WTC11 (cell line): Measurements from ENCODE around the gene SLC9B1. TPM values are rescaled to one million over a fixed set of nuclear protein-coding genes. Genes with fewer than 3 reads are reported as not detected.

Source experiments
- ATAC-seq: fragments of 200-7000 bp; cut with Tn5 transposase; 2 replicates; pipeline ENCODE4 v1.10.0; 2021; ENCODE audit warnings: mild to moderate bottlenecking, moderate library complexity
- CTCF ChIA-PET: fragments of 300-600 bp; sonication (Branson Sonifier 250); formaldehyde crosslinking; loops from one replicate; lab custom pipeline; 2021; ENCODE audit warnings: antibody characterized with exemption; lab: Charles Lee
- POLR2A ChIA-PET: fragments of 350-600 bp; sonication (Branson Sonifier 250); formaldehyde crosslinking; loops from one replicate; lab custom pipeline; 2021; ENCODE audit warnings: antibody characterized with exemption; lab: Charles Lee
- DNase-seq: peaks from one replicate; pipeline ENCODE4 v3.0.0; 2021; ENCODE audit warnings: low spot score
- H3K27ac Mint-ChIP-seq: 2 replicates; pipeline ENCODE4 v1.8.0; 2021; ENCODE audit warnings: mixed read lengths
- H3K27me3 Mint-ChIP-seq: 2 replicates; pipeline ENCODE4 v1.8.0; 2021; ENCODE audit warnings: low read depth, mild to moderate bottlenecking, moderate library complexity, mixed read lengths
- H3K36me3 Mint-ChIP-seq: 2 replicates; pipeline ENCODE4 v1.8.0; 2021; ENCODE audit warnings: mixed read lengths
- H3K4me1 Mint-ChIP-seq: 2 replicates; pipeline ENCODE4 v1.8.0; 2022; ENCODE audit warnings: mixed read lengths
- H3K4me3 Mint-ChIP-seq: 2 replicates; pipeline ENCODE4 v1.8.0; 2021; ENCODE audit warnings: mild to moderate bottlenecking, moderate library complexity, mixed read lengths
- H3K9me3 Mint-ChIP-seq: 2 replicates; pipeline ENCODE4 v1.8.0; 2021; ENCODE audit warnings: mixed read lengths
- AFF4 ChIP-seq: sonication (generic); formaldehyde crosslinking; IDR thresholded peaks from 2 replicates; pipeline ENCODE4 v1.8.1; 2023; ENCODE audit warnings: mild to moderate bottlenecking, missing genetic modification reagents, borderline replicate concordance
- CTCF ChIP-seq: fragments of 200-600 bp; IDR thresholded peaks from 2 replicates; pipeline ENCODE4 v1.8.0; 2022; ENCODE audit warnings: antibody characterized with exemption
- FOXK1 ChIP-seq: sonication (generic); formaldehyde crosslinking; IDR thresholded peaks from 2 replicates; pipeline ENCODE4 v1.8.0; 2022; ENCODE audit warnings: mild to moderate bottlenecking, moderate library complexity, missing genetic modification reagents
- FOXP4 ChIP-seq: sonication (generic); formaldehyde crosslinking; IDR thresholded peaks from 2 replicates; pipeline ENCODE4 v1.8.0; 2022; ENCODE audit warnings: mild to moderate bottlenecking, missing genetic modification reagents
- GABPB1 ChIP-seq: sonication (generic); formaldehyde crosslinking; IDR thresholded peaks from 2 replicates; pipeline ENCODE4 v1.8.1; 2023; ENCODE audit warnings: mild to moderate bottlenecking, missing genetic modification reagents
- GRHL2 ChIP-seq: fragments of 250-450 bp; sonication (Bioruptor Pico); IDR thresholded peaks from 2 replicates; pipeline ENCODE4 v1.8.0; 2022; ENCODE audit warnings: mild to moderate bottlenecking, moderate library complexity; ENCODE audit not compliant: insufficient replicate concordance, severe bottlenecking
- HMGA2 ChIP-seq: fragments of 250-450 bp; sonication (Bioruptor Pico); IDR thresholded peaks from 2 replicates; pipeline ENCODE4 v1.4.0; 2021; ENCODE audit warnings: mild to moderate bottlenecking, moderate library complexity
- IRF1 ChIP-seq: sonication (generic); formaldehyde crosslinking; IDR thresholded peaks from 2 replicates; pipeline ENCODE4 v1.8.0; 2023; ENCODE audit warnings: missing genetic modification reagents
- IRF2 ChIP-seq: sonication (generic); formaldehyde crosslinking; IDR thresholded peaks from 2 replicates; pipeline ENCODE4 v1.8.0; 2022; ENCODE audit warnings: low read depth, missing genetic modification reagents, borderline replicate concordance
- MXD4 ChIP-seq: fragments of 250-450 bp; sonication (Bioruptor Pico); IDR thresholded peaks from 2 replicates; pipeline ENCODE4 v1.8.0; 2021; ENCODE audit warnings: mild to moderate bottlenecking, moderate library complexity, borderline replicate concordance
- NR1H2 ChIP-seq: sonication (generic); formaldehyde crosslinking; IDR thresholded peaks from 2 replicates; pipeline ENCODE4 v1.9.0; 2021; ENCODE audit warnings: mild to moderate bottlenecking, moderate library complexity, missing genetic modification reagents
- NR2C2 ChIP-seq: sonication (generic); formaldehyde crosslinking; IDR thresholded peaks from 2 replicates; pipeline ENCODE4 v1.8.0; 2022; ENCODE audit warnings: mild to moderate bottlenecking, missing genetic modification reagents
- SMAD4 ChIP-seq: sonication (generic); formaldehyde crosslinking; IDR thresholded peaks from 2 replicates; pipeline ENCODE4 v1.8.0; 2022; ENCODE audit warnings: mild to moderate bottlenecking, missing genetic modification reagents
- SOX15 ChIP-seq: fragments of 250-450 bp; sonication (Bioruptor Pico); IDR thresholded peaks from 2 replicates; pipeline ENCODE4 v1.9.0; 2021; ENCODE audit warnings: mild to moderate bottlenecking
- USF1 ChIP-seq: sonication (generic); formaldehyde crosslinking; IDR thresholded peaks from 2 replicates; pipeline ENCODE4 v1.8.0; 2022; ENCODE audit warnings: mild to moderate bottlenecking, missing genetic modification reagents
- USF2 ChIP-seq: sonication (generic); formaldehyde crosslinking; IDR thresholded peaks from 2 replicates; pipeline ENCODE4 v1.8.1; 2023; ENCODE audit warnings: mild to moderate bottlenecking, missing genetic modification reagents, moderate library complexity
- ZBTB43 ChIP-seq: sonication (generic); formaldehyde crosslinking; IDR thresholded peaks from 2 replicates; pipeline ENCODE4 v1.8.1; 2023; ENCODE audit warnings: mild to moderate bottlenecking, missing genetic modification reagents
- ZNF423 ChIP-seq: fragments of 250-450 bp; sonication (Bioruptor Pico); IDR thresholded peaks from 2 replicates; pipeline ENCODE4 v2.1.2; 2022; ENCODE audit warnings: mild to moderate bottlenecking, moderate library complexity
- total RNA-seq: library from RNA; stranded (reverse); gene quantifications from 3 replicates; pipeline ENCODE4 v1.2.3, GENCODE V29; 2021

The SLC9B1 gene
- total RNA-seq, 1 experiment from 2014 or later, result 0.59 TPM

- TF ChIP-seq USF2 (CRISPR knock-in tag) (no peak), FOXP4 (no peak), MXD4 (CRISPR knock-in tag) (no peak), SOX15 (CRISPR knock-in tag) (no peak), ZNF423 (CRISPR knock-in tag) (no peak), FOXK1 (no peak), IRF2 (CRISPR knock-in tag) (no peak), HMGA2 (no peak)
These were observed 8.7 kb downstream of the SLC9B1 start (continued) for GRCh38 chr4:103010804-103011203.

- POLR2A ChIA-PET, result no interaction called here
- DNase-seq, result no peak
- H3K36me3 Mint-ChIP-seq, result no peaks in the 10 kb centered on the region
- H3K9me3 Mint-ChIP-seq, result no peaks in the 10 kb centered on the region
- H3K4me3 Mint-ChIP-seq, result no peak overlapping the region
- H3K27ac Mint-ChIP-seq, result no peak overlapping the region
- no peaks in the 10 kb centered on the region for H3K4me1 Mint-ChIP-seq
- TF ChIP-seq USF1 (CRISPR knock-in tag) (no peak), GRHL2 (no peak), SMAD4 (CRISPR knock-in tag) (no peak), IRF1 (CRISPR knock-in tag) (no peak), NR2C2 (no peak), ZBTB43 (CRISPR knock-in tag) (no peak), GABPB1 (no peak), CTCF (peak; percentile 32)
- peak; percentile 92 for ATAC-seq
- H3K27me3 Mint-ChIP-seq, result no peaks in the 10 kb centered on the region; the same call in 1 of the 2 replicates
- CTCF ChIA-PET, result interaction anchor here (0.6 to 1.8 kb wide), 13 partner anchors 23 to 579 kb away, joined by 3 to 14 read pairs (median 3); partner anchors contain the start of gene BDH2
These were observed 10.4 kb downstream of the SLC9B1 start for GRCh38 chr4:103008875-103009729.

GRCh38 chr4:103002551-103002950 is 17.0 kb downstream of the SLC9B1 start:
- ATAC-seq, result no peak
- Mint-ChIP-seq H3K9me3 (peaks cover 27% of the 10 kb centered on the region), H3K27ac (no peak overlapping the region), H3K27me3 (no peaks in the 10 kb centered on the region; the same call in 1 of the 2 replicates), H3K4me3 (no peak overlapping the region), H3K36me3 (no peaks in the 10 kb centered on the region), H3K4me1 (no peaks in the 10 kb centered on the region)
- DNase-seq, result no peak
- no peak for TF ChIP-seq AFF4 (CRISPR knock-in tag)
- no peak for TF ChIP-seq NR1H2
- CTCF ChIA-PET, result no interaction called here
- POLR2A ChIA-PET, result no interaction called here
